Measurements from ENCODE around the gene PPT1.

DNA sequence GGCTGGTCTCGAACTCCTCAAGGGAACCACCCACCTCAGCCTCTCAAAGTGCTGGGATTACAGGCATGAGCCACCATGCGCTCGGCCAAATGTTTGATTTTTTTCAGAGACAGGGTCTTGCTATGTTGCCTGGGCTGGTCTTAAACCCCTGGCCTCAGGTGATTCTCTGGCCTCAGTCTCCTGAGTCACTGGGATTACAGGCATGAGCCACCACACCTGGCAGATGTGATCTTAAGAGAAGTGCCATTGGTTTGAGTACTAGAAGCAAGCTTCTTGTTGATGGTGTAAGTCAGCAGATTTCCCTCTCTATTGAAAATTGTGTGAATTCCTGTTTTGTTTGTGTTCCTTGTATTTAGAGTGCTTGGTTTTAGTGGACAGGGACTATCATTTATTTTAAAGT lies 51.3 kb downstream of the PPT1 start:
- TF ChIP-seq, protein P1, sequence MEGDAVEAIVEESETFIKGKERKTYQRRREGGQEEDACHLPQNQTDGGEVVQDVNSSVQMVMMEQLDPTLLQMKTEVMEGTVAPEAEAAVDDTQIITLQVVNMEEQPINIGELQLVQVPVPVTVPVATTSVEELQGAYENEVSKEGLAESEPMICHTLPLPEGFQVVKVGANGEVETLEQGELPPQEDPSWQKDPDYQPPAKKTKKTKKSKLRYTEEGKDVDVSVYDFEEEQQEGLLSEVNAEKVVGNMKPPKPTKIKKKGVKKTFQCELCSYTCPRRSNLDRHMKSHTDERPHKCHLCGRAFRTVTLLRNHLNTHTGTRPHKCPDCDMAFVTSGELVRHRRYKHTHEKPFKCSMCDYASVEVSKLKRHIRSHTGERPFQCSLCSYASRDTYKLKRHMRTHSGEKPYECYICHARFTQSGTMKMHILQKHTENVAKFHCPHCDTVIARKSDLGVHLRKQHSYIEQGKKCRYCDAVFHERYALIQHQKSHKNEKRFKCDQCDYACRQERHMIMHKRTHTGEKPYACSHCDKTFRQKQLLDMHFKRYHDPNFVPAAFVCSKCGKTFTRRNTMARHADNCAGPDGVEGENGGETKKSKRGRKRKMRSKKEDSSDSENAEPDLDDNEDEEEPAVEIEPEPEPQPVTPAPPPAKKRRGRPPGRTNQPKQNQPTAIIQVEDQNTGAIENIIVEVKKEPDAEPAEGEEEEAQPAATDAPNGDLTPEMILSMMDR (IDR thresholded peaks at IDR 0.05) = no peak
- no peak for TF ChIP-seq ZC3H11A (IDR thresholded peaks at IDR 0.05)
- no peak for TF ChIP-seq RAD21 (conservative IDR thresholded peaks at IDR 0.05 in 1 of 2, IDR thresholded peaks at IDR 0.05 in 1 of 2)
- no peak for TF ChIP-seq JUN (IDR thresholded peaks at IDR 0.05)
- no peak for TF ChIP-seq ESRRA (IDR thresholded peaks at IDR 0.05; ENCODE audit: borderline replicate concordance, low read length)

Measured in A549 (cell line).